ENCODE measurements around the gene FLOT2.
"Not testable (repeated sequence)": the region's sequence is repeated elsewhere in the genome, so short reads cannot be mapped to it uniquely, and the experiment has no call there.

FLOT2 gene

GRCh38 chr17:28879886-28880571, 17.5 kb downstream of the FLOT2 start:
- H3K4me1 ChIP-seq (ENCODE audit: insufficient read depth, low read length) = no peaks in the 10 kb centered on the region
- peaks cover 7% of the 10 kb centered on the region for H3K36me3 ChIP-seq (ENCODE audit: insufficient read depth, low read length)

GRCh38 chr17:28878981-28879380, 18.6 kb downstream of the FLOT2 start:
- H3K4me1 ChIP-seq (ENCODE audit: insufficient read depth, low read length) = no peaks in the 10 kb centered on the region
- H3K9me3 ChIP-seq (ENCODE audit: control insufficient read depth, insufficient read depth, low read length) = no peaks in the 10 kb centered on the region
- H3K9ac ChIP-seq (ENCODE audit: low read depth, low read length) = no peak overlapping the region
- H3K36me3 ChIP-seq (ENCODE audit: insufficient read depth, low read length) = peaks cover 7% of the 10 kb centered on the region

More at GRCh38 chr17:28879886-28880571, 17.5 kb downstream of the FLOT2 start:
- no peak overlapping the region for H3K9ac ChIP-seq (ENCODE audit: low read depth, low read length)
- no peaks in the 10 kb centered on the region for H3K9me3 ChIP-seq (ENCODE audit: control insufficient read depth, insufficient read depth, low read length)

GRCh38 chr17:28878158-28878910, 19.2 kb downstream of the FLOT2 start:
- Histone ChIP-seq H3K36me3 (ENCODE audit: insufficient read depth, low read length) (peaks cover 7% of the 10 kb centered on the region), H3K9me3 (ENCODE audit: control insufficient read depth, insufficient read depth, low read length) (no peaks in the 10 kb centered on the region), H3K4me1 (ENCODE audit: insufficient read depth, low read length) (no peaks in the 10 kb centered on the region), H3K9ac (ENCODE audit: low read depth, low read length) (no peak overlapping the region)

- H3K9ac ChIP-seq (ENCODE audit: low read depth, low read length); H3K4me1 ChIP-seq (ENCODE audit: insufficient read depth, low read length); H3K9me3 ChIP-seq (ENCODE audit: control insufficient read depth, insufficient read depth, low read length); H3K36me3 ChIP-seq (ENCODE audit: insufficient read depth, low read length): not testable (repeated sequence)
Observed at GRCh38 chr17:28877150-28877711, 20.3 kb downstream of the FLOT2 start.

- Histone ChIP-seq H3K4me1 (ENCODE audit: insufficient read depth, low read length) (no peaks in the 10 kb centered on the region), H3K9ac (ENCODE audit: low read depth, low read length) (no peak overlapping the region), H3K36me3 (ENCODE audit: insufficient read depth, low read length) (no peaks in the 10 kb centered on the region), H3K9me3 (ENCODE audit: control insufficient read depth, insufficient read depth, low read length) (no peaks in the 10 kb centered on the region)
Observed at GRCh38 chr17:28875848-28876550, 21.5 kb downstream of the FLOT2 start.

- Histone ChIP-seq H3K9ac (ENCODE audit: low read depth, low read length) (no peak overlapping the region), H3K9me3 (ENCODE audit: control insufficient read depth, insufficient read depth, low read length) (no peaks in the 10 kb centered on the region), H3K4me1 (ENCODE audit: insufficient read depth, low read length) (no peaks in the 10 kb centered on the region), H3K36me3 (ENCODE audit: insufficient read depth, low read length) (no peaks in the 10 kb centered on the region)
Observed at GRCh38 chr17:28874750-28875149, 22.8 kb downstream of the FLOT2 start.

GRCh38 chr17:28873839-28874238, 23.7 kb downstream of the FLOT2 start:
- no peaks in the 10 kb centered on the region for H3K4me1 ChIP-seq (ENCODE audit: insufficient read depth, low read length)
- H3K9me3 ChIP-seq (ENCODE audit: control insufficient read depth, insufficient read depth, low read length) = no peaks in the 10 kb centered on the region
- no peaks in the 10 kb centered on the region for H3K36me3 ChIP-seq (ENCODE audit: insufficient read depth, low read length)
- no peak overlapping the region for H3K9ac ChIP-seq (ENCODE audit: low read depth, low read length)

- H3K9ac ChIP-seq (ENCODE audit: low read depth, low read length) = no peak overlapping the region
- H3K36me3 ChIP-seq (ENCODE audit: insufficient read depth, low read length) = no peaks in the 10 kb centered on the region
- H3K4me1 ChIP-seq (ENCODE audit: insufficient read depth, low read length) = no peaks in the 10 kb centered on the region; the same call in 1 of the 2 replicates
- H3K9me3 ChIP-seq (ENCODE audit: control insufficient read depth, insufficient read depth, low read length) = no peaks in the 10 kb centered on the region
Observed at GRCh38 chr17:28871056-28871579, 26.4 kb downstream of the FLOT2 start.

GRCh38 chr17:28867276-28867675, 30.3 kb downstream of the FLOT2 start:
- Histone ChIP-seq H3K9me3 (ENCODE audit: control insufficient read depth, insufficient read depth, low read length) (no peaks in the 10 kb centered on the region), H3K4me1 (ENCODE audit: insufficient read depth, low read length) (peaks cover 10% of the 10 kb centered on the region; the same call in 1 of the 2 replicates)

GRCh38 chr17:28865946-28866752, 31.4 kb downstream of the FLOT2 start:
- Histone ChIP-seq H3K9me3 (ENCODE audit: control insufficient read depth, insufficient read depth, low read length) (no peaks in the 10 kb centered on the region), H3K4me1 (ENCODE audit: insufficient read depth, low read length) (peaks cover 10% of the 10 kb centered on the region; the same call in 1 of the 2 replicates), H3K36me3 (ENCODE audit: insufficient read depth, low read length) (no peaks in the 10 kb centered on the region), H3K9ac (ENCODE audit: low read depth, low read length) (no peak overlapping the region)

More at GRCh38 chr17:28867276-28867675, 30.3 kb downstream of the FLOT2 start:
- H3K36me3 ChIP-seq (ENCODE audit: insufficient read depth, low read length) = no peaks in the 10 kb centered on the region
- no peak overlapping the region for H3K9ac ChIP-seq (ENCODE audit: low read depth, low read length)

- Histone ChIP-seq H3K9ac (ENCODE audit: low read depth, low read length) (no peak overlapping the region), H3K36me3 (ENCODE audit: insufficient read depth, low read length) (peaks cover 3% of the 10 kb centered on the region), H3K4me1 (ENCODE audit: insufficient read depth, low read length) (peaks cover 10% of the 10 kb centered on the region; the same call in 1 of the 2 replicates), H3K9me3 (ENCODE audit: control insufficient read depth, insufficient read depth, low read length) (no peaks in the 10 kb centered on the region)
Observed at GRCh38 chr17:28864991-28865849, 32.3 kb downstream of the FLOT2 start.

- Histone ChIP-seq H3K4me1 (ENCODE audit: insufficient read depth, low read length) (peaks cover 10% of the 10 kb centered on the region; the same call in 1 of the 2 replicates), H3K36me3 (ENCODE audit: insufficient read depth, low read length) (peaks cover 4% of the 10 kb centered on the region), H3K9ac (ENCODE audit: low read depth, low read length) (no peak overlapping the region)
Observed at GRCh38 chr17:28863953-28864352, 33.6 kb downstream of the FLOT2 start.

GRCh38 chr17:28862561-28862960, 35.0 kb downstream of the FLOT2 start:
- H3K4me1 ChIP-seq (ENCODE audit: insufficient read depth, low read length) = peaks cover 10% of the 10 kb centered on the region; the same call in 1 of the 2 replicates
- H3K9me3 ChIP-seq (ENCODE audit: control insufficient read depth, insufficient read depth, low read length) = no peaks in the 10 kb centered on the region
- no peak overlapping the region for H3K9ac ChIP-seq (ENCODE audit: low read depth, low read length)
- peaks cover 8% of the 10 kb centered on the region for H3K36me3 ChIP-seq (ENCODE audit: insufficient read depth, low read length)

More at GRCh38 chr17:28863953-28864352, 33.6 kb downstream of the FLOT2 start:
- no peaks in the 10 kb centered on the region for H3K9me3 ChIP-seq (ENCODE audit: control insufficient read depth, insufficient read depth, low read length)

Measured in ES-I3 (cell line).